GM20000 (cell line): ENCODE results near the gene PNPLA6.

Experiments
- DNase-seq: peaks from one replicate; pipeline ENCODE4 v3.0.0; 2012; ENCODE audit warnings: low spot score
- TF ChIP-seq, protein P1 (sequence below): IDR thresholded peaks from 2 replicates; pipeline ENCODE4 v1.5.1; 2012; ENCODE audit warnings: mild to moderate bottlenecking, control low read depth; ENCODE audit errors: extremely low read depth, missing control alignments

Gene PNPLA6

DNA sequence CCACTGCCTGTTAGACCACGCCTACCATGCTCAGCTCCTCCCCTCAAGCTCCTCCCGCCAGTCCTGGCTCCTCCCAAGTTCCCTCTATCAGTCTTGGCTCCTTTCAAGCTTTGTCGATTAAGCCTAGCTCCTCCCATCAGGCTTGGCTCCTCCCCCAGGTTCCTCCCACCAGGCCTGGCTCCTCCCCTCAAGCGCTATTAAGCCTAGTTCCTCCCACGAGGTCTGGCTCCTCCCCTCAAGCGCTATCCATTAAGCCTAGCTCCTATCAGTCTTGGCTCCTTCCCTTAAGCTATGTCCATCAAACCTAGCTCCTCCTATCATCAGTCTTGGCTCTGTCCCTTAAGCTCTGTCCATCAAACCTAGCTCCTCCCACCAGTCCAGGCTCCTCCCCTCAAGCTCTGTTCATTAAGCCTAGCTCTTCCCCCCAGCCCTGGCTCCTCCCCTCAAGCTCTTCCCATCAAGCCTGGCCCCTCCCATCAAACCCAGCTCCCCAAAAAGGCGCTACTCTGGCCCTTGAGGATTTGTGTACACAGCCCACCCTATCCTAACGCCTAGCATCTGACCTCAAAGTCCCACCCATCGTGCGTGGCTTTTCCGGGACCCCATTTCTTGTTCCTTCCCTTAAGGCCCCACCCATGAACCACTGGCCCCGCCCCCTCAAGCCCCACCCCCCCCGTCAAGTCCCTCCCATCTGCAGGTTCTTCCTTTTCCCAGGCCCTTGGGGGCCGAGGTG lies 70.1 kb downstream of the PNPLA6 start:
- DNase-seq: no peak

DNA sequence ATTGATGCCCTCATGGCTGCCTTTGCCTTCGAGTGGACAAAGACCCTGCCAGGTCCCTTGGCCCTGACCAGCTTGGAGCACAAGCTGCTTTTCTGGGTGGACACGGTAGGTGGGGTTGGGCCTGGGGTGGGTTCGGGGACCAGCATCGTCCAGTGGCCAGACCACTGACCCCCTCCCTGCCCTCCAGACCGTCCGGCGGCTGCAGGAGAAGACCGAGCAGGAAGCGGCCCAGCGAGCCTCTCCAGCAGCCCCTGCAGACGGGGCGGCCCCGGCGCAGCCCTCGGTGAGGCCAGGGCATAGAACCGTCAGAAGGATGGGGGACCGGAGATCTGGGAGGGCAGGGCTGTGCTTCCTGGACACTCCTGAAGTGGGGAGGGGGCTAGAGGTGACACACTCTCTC lies 70.8 kb downstream of the PNPLA6 start:
- TF ChIP-seq, protein P1, sequence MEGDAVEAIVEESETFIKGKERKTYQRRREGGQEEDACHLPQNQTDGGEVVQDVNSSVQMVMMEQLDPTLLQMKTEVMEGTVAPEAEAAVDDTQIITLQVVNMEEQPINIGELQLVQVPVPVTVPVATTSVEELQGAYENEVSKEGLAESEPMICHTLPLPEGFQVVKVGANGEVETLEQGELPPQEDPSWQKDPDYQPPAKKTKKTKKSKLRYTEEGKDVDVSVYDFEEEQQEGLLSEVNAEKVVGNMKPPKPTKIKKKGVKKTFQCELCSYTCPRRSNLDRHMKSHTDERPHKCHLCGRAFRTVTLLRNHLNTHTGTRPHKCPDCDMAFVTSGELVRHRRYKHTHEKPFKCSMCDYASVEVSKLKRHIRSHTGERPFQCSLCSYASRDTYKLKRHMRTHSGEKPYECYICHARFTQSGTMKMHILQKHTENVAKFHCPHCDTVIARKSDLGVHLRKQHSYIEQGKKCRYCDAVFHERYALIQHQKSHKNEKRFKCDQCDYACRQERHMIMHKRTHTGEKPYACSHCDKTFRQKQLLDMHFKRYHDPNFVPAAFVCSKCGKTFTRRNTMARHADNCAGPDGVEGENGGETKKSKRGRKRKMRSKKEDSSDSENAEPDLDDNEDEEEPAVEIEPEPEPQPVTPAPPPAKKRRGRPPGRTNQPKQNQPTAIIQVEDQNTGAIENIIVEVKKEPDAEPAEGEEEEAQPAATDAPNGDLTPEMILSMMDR: no peak
- no peak for DNase-seq

More for the DNA sequence above, 70.1 kb downstream of the PNPLA6 start:
- TF ChIP-seq, protein P1: no peak

DNA sequence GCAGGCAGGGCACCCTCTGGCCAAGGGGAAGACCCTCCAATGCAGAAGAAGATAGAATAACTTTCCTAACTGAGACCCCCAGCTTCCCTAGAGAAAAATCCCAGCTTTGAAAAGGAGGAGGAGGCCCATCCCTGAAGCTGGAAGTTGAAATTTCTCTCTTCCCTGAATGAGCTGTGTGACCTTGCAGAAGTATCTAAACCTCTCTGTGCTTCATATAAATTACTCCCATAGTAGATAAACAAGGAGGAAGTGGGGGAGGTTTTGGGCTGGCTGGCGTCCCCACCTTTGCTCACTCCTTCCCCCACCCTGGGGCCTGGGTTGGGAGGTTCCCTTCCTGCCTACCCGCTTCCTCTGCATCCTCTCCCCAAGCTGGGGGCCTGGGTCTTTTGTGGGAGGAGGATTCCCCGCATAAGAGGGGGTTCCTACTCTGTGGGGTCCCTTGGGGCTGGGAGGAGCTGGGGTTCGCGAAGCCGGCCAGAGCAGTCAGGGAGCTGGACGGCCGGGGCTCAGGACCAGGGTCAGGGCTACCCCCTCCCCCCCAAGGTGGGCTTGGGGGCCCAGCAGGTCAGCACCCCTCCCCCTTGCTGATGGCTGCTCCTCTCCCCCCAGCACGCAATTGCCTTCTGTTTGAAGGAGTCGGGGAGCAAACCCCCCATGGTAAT lies 71.8 kb downstream of the PNPLA6 start:
- TF ChIP-seq, protein P1: no peak

DNA sequence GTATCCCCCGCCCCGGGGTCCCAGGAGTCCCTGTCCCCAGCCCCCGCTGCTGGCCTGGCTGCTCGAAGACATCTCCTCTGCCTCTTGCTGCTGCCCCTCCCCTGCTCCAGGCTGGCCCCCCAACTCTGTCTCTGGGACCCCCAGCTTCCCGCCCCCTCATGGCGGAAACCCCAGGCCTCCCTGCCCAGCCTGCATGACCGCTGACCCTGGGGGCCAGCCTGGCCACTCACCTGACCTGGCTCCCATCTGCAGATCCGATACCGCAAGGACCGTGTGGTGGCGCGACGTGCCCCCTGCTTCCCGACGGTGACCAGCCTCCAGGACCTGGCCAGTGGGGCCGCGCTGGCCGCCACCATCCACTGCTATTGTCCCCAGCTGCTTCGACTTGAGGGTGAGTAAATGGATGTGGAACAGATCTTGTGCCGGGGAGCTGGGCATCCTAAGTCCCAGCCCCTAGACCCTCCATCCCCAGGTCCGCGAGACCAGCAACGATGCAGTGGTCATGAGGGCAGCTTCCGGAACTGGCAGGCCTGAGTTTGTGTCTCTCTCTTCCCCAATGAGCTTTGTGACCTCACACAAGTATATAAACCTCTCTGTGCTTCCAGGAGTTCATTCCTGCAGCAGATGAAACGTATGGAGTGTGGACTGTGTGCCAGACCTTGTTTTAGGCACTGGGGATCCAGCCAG lies 72.5 kb downstream of the PNPLA6 start:
- DNase-seq: no peak
- TF ChIP-seq, protein P1: no peak

More for the DNA sequence above, 71.8 kb downstream of the PNPLA6 start:
- DNase-seq: no peak

DNA sequence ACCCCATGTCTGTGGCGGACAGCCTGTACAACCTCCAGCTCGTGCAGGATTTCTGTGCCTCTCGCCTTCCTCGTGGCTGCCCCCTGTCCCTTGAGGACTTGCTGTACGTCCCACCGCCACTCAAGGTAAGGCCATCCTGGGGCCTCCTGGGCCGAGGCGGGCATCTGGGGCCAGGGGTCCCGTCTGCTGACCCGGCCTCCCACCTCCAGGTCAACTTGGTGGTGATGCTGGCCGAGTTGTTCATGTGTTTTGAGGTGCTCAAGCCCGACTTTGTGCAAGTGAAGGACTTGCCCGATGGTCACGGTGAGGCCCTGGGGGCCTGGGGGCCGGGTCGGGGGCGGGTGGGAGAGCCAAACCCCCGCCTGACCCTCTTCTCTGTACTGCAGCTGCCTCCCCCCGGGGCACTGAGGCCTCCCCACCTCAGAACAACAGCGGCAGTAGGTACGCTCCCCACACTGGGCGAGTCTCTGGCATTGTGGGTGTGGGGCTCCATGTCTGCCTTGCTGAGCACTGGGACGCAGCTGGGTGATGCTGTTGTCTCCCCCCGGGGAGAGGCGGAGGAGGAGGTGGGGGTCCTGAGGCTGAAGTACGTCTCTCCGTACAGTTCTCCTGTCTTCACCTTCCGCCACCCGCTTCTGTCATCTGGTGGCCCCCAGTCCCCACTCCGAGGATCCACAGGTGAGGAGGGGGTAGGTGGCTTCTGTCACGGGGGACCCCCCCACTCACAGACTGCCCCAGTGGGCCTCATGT lies 75.1 kb downstream of the PNPLA6 start:
- DNase-seq: no peak
- TF ChIP-seq, protein P1: no peak
